Measurements from ENCODE around the gene LAPTM5. TPM values are rescaled to one million over a fixed set of nuclear protein-coding genes. Genes with fewer than 3 reads are reported as not detected.

Gene LAPTM5
- total and polyA plus RNA-seq, 2 of the 8 experiments (the other 6 are each of a cell fraction or from before 2014, with no cell fraction given) = 0.37 to 1.4 TPM

- TF ChIP-seq ATF2 (IDR thresholded peaks at IDR 0.05; ENCODE audit: low read length) = no peak
- TF ChIP-seq CHD1 (IDR thresholded peaks at IDR 0.05; ENCODE audit: low read depth, low read length) = no peak
- no peak for TF ChIP-seq ASH2L (IDR thresholded peaks at IDR 0.05; ENCODE audit: low read length)
- no peak for TF ChIP-seq TCF12 (IDR thresholded peaks at IDR 0.05; ENCODE audit: low read depth, low read length)
- no peak for TF ChIP-seq GTF2F1 (IDR thresholded peaks at IDR 0.05; ENCODE audit: borderline replicate concordance, low read depth, low read length)
These were observed 11.8 kb downstream of the LAPTM5 start (continued) for GRCh38 chr1:30745834-30746208.
